Stimulated activated CD4-positive, alpha-beta T cell treated with anti-CD3 and anti-CD28 coated beads, Interleukin-15, amount 100 ng/mL, for 1 hour (primary cell): ENCODE measurements around the gene MKKS.
"Not testable (repeated sequence)": the region's sequence is repeated elsewhere in the genome, so short reads cannot be mapped to it uniquely, and the experiment has no call there.

ENCODE experiments used
- DNase-seq, 2 donors: peaks; one replicate each; pipeline ENCODE4 v3.0.0-alpha.2; 2020; ENCODE audit warnings: low read depth in 1 of 2, low spot score in 1 of 2

The MKKS gene

DNA sequence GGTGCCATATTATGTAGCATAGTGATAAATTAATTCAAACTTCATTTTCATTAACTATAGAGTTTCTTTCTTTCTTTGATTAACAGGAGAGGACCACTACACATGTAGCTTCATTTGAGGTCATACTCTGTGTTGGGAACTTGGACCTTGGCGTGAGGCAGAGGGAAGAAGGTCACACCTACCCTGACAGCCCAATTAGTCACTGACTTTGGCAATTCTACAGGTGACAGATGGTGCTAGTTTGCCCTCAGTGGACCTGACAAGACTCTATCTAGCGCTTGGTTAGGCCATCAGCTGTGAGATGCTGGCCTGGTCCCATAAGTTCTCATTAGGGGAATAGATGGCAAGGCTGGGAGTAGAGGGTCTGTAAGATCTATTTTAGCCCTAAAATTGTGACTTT, 15.2 kb upstream of the MKKS start:
- no peak for DNase-seq

DNA sequence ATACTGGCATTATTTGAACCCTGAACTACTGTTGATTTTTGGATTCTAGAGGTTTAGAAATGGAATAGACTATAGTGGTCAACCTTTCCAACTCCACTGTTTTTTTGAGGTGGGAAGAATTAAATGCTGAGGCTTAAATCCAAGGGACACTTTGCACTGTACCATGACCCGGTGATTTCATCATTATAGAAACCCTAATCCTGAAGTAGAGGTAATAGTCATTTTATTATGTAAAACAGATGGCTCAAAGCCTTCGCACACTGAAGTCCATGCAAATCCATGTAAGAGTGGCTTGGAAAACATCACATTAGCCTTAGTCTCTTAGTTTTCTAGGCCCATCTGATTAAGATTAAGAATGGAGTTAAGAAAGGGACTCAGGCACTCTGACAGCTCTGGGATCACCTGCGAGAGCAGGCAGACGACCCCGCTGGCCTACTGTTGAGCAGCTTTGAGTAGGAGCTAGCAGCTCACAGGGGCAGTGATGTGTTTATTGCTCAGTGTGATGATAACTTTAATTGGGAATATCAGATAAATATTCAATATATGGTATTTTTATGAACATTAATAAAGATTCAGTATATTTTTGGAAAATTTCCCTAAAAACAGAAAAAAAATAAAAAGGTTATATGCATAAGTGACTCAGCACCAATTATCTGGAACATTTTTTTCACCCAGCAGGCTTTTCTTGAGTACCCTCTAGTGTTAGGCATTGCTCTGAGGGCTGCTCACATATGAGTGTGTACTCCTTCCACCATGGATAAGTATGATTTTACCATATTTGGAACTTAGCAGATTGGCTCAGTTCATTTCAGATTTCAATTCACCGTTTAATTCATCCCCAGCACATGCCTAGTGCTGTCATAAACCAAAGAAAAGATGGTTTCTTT, 14.5 kb upstream of the MKKS start:
- DNase-seq = no peak

DNA sequence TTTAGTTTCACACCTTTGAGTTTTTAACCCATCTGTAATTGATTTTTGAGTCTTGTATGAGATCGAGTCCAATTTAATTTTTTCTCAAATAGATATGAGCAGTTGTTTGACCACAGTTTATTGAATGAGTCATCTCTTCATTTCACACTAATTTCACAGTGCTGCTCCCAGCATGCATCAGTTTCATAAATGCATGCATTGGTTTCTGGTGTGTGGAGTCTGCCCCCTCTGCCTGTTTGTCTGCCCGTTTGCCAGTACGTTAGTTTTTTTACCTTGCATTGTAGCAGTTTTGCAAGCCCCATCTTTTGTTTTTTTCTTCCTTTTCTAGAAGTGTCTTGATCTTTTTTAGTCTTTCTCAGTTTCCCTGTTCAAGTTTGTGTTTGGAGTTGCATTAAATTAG, 13.0 kb upstream of the MKKS start:
- DNase-seq = no peak

DNA sequence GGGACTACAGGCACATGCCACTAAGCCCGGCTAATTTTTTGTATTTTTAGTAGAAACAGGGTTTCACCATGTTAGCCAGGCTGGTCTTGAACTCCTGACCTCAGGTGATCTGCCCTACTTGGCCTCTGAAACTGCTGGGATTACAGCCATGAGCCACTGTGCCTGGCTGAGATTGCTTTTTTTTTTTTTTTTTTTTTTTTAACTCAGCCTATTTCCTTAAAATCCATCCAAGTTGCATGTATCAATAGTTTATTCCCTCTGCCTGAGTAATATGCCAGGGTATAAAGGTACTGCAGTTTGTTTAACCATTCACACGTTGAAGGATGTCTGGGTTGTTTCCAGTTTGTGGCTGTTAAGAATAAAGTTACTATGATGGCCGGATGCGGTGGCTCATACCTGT, 11.7 kb upstream of the MKKS start:
- DNase-seq = no peak

DNA sequence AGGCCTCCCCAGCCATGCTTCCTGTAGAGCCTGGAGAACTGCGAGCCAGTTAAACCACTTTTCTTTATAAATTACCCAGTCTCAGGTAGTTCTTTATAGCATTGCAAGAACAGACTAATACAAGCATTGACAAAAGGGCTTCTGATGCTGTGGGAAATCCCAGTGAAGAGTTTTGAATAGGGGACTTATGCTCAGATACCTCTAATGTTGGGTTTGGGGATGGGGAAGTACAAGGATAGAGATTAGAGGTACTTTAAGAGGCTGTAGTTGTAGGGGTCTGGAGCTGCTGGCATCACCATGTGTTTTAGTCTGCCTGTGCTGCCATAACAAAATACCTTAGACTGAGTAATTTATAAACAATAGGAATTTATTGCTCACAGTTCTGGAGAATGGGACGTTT, 9.9 kb upstream of the MKKS start:
- DNase-seq = no peak

DNA sequence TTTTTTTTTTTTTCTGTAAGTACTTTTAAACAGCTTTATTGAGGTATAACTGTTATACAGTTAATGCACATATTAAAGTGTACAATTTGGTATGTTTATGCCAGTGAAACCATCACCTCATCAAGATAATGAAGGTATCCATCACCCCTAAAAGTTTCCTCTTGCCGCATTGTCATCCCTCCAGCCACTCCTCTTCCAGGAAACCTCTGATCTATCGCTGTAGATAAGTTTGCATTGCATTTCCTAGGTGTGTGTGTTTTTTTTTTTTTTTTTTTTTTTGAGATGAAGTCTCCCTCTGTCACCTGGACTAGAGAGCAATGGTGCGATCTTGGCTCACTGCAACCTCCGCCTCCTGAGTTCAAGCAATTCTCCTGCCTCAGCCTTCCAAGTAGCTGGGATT, 4.2 kb upstream of the MKKS start:
- DNase-seq = no peak

GRCh38 chr20:10436053-10436699, 2.2 kb upstream of the MKKS start:
- no peak for DNase-seq

- peak; percentile 60 to 68 for DNase-seq
Observed at GRCh38 chr20:10434832-10435812, 1.1 kb upstream of the MKKS start, which contains the start of gene SLX4IP. Gene SLX4IP (plus strand): TSS chr20:10435305. CDS start chr20:10458205, 22,900 bp downstream.

GRCh38 chr20:10434467-10434831, 427 bp upstream of the MKKS start:
- peak; percentile 38 to 48 for DNase-seq

GRCh38 chr20:10433014-10433622, 904 bp downstream of the MKKS start:
- no peak for DNase-seq

- DNase-seq = no peak
Observed at GRCh38 chr20:10432079-10432478, 1.9 kb downstream of the MKKS start.

DNA sequence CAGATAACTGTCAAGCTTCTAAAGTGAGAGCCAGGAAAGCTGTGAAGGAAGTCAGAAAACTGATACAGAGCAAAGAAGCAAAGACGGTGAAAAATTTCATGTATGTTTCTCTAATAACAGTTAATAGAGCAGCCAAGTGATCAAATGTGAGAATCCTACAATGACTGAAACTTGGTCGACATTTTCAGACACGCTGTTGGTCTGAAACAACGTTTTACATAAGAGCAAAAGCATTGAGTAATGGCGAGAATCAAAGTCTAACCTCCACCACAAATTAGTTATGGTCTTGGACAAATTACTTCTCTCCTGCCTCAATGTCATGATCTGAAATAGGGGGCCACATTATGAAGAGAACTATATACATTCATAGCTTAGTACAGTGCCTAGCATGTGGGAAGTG, 3.3 kb downstream of the MKKS start:
- no peak for DNase-seq

DNA sequence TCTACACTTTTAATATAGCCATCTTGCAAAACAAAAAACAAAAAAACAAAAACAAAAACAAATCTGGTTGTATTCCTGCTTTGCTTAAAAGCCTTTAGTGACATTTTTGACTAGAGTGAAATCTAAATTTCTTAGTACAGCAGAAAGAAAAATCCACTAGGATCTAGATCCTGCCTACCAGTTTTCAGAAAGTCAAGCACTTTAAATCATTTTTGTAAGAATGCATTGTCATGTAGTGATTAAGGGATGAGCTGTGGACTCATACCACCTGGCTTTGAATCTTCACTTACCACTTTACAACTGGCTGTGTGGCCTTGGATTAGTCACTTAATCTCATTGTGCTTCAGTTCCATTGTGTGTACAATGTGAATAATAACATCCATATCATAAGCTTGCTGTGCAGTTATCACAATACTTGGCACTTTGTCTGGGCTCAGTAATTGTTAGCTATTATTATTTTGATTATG, 4.0 kb downstream of the MKKS start:
- DNase-seq = no peak

GRCh38 chr20:10429443-10429981, 4.5 kb downstream of the MKKS start:
- DNase-seq = no peak

GRCh38 chr20:10428008-10428407, 6.0 kb downstream of the MKKS start:
- DNase-seq = no peak

GRCh38 chr20:10427060-10427692, 6.8 kb downstream of the MKKS start:
- no peak for DNase-seq

DNA sequence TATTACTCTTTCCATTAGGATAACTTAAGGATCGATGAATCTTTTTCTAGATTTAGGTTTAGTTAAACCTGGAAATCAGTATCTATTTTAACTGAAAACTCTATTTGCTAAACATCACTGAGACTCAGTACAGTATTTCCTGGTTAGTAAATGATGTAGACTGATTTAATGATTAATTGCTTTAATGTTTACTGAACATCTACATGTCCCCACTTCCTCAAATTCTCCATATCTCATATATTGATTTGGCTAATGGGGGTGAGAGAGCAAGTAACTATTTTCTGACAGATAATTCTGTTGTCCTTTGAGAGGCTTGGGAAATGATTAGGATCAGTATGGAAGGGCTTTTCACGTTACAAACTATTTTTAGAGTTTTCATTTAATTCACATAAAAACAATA, 10.3 kb downstream of the MKKS start:
- no peak for DNase-seq

DNA sequence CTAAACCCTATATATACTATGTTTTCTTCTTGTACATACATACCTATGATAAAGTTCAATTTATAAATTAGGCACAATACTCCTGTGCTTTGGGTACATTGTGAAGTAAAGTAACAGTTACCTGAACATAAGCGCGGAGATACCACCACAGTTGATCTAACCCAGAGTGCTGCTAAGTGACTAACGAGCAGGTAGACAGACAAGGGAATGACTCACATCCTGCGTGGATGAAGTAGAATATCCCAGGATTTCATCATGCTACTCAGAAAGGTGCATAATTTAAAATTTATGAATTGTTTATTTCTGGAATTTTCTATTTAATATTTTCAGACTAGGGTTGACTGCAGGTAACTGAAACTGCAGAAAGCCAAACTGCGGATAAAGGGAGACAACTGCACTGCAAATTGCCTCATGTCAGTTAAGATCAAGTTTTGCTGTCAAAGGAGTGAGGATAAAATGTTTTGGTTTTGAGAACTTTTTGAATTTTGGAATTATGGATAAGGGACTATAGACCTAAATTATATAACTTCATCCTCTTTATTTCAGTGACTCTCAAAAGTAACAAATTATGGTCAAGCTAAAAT, 14.4 kb downstream of the MKKS start:
- DNase-seq = no peak

DNA sequence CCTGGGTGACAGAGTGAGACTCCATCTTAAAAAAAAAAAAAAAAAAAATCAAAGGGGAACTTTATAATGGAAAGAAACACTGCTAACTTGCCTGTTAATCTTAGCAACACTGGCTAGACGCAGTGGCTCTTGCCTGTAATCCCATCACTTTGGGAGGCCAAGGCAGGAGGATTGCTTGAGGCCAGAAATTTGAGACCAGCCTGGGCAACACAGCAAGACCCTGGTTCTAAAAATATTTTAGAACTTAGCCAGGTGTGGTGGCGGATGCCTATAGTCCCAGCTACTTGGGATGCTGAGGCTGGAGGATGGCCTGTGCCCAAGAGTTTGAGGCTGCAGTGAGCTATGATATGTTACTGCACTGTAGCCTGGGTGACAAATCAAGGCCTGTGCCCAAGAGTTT, 16.8 kb downstream of the MKKS start:
- DNase-seq = not testable (repeated sequence)
